ENCODE measurements around the gene KIAA1328.

Gene KIAA1328

DNA sequence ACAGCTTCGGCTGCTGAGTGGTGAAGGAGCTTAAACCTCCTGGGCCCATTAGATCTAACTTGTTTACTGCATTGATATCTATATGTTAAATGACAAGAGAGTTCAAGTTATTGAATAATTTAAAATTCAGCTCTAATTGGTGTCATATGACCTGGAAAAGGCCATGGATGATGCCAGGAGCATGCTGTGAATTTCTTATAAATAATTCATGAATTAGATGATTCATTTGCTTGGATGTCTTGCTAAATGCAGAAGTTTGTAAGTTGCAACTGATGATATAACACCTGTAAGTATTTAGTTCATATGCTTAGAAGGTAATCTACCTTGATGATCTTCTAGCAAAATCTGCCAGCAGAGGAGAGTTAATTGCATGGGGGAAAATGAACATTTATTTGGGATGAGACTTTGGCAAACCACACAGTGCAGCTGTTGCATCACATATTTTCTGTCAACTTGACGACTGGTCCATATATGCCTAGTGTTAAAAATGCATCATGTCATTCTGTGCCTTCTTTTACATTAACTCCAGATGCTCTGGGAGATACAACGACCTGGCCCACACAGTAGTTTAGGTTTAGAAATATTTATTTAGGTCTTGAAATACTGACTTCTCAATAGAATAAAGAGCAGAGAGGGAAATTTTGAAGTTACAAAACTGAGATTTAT is 226.3 kb downstream of the KIAA1328 start:
- H3K4me3 ChIP-seq (ENCODE audit: control insufficient read depth, low read depth, low read length), result no peak overlapping the region
- TF ChIP-seq, protein P1, sequence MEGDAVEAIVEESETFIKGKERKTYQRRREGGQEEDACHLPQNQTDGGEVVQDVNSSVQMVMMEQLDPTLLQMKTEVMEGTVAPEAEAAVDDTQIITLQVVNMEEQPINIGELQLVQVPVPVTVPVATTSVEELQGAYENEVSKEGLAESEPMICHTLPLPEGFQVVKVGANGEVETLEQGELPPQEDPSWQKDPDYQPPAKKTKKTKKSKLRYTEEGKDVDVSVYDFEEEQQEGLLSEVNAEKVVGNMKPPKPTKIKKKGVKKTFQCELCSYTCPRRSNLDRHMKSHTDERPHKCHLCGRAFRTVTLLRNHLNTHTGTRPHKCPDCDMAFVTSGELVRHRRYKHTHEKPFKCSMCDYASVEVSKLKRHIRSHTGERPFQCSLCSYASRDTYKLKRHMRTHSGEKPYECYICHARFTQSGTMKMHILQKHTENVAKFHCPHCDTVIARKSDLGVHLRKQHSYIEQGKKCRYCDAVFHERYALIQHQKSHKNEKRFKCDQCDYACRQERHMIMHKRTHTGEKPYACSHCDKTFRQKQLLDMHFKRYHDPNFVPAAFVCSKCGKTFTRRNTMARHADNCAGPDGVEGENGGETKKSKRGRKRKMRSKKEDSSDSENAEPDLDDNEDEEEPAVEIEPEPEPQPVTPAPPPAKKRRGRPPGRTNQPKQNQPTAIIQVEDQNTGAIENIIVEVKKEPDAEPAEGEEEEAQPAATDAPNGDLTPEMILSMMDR (conservative IDR thresholded peaks at IDR 0.05; ENCODE audit: control insufficient read depth, insufficient read depth, low read depth, low read length), result no peak
- DNase-seq (ENCODE audit: low read depth), result no peak

- TF ChIP-seq, protein P1 (conservative IDR thresholded peaks at IDR 0.05; ENCODE audit: control insufficient read depth, insufficient read depth, low read depth, low read length), result no peak
- no peak overlapping the region for H3K4me3 ChIP-seq (ENCODE audit: control insufficient read depth, low read depth, low read length)
- DNase-seq (ENCODE audit: low read depth), result no peak
Observed at GRCh38 chr18:37064187-37064586, 235.3 kb downstream of the KIAA1328 start.

DNA sequence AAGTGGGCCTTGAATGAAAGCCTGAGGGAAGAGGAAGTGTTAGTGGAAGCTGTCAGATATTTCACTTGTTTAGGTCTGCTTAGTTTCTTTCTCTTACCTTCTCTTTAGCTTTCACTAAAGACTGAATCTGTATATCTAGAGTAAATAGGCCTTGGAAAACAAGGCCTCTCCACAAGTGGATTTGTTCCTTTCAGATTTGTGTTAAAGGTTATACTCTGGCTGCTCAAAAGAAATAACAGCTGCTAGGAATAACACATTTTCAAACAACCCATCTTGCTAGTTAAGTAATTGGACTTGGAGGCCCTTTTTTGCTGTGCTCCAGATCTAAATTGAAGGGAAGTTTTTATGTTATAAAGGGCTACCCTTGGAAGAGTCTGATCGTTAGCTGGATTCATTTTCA is 236.3 kb downstream of the KIAA1328 start:
- TF ChIP-seq, protein P1 (conservative IDR thresholded peaks at IDR 0.05; ENCODE audit: control insufficient read depth, insufficient read depth, low read depth, low read length), result no peak
- DNase-seq (ENCODE audit: low read depth), result no peak
- H3K4me3 ChIP-seq (ENCODE audit: control insufficient read depth, low read depth, low read length), result no peak overlapping the region

- DNase-seq (ENCODE audit: low read depth), result no peak
Observed at GRCh38 chr18:37084912-37085311, 256.0 kb downstream of the KIAA1328 start.

DNA sequence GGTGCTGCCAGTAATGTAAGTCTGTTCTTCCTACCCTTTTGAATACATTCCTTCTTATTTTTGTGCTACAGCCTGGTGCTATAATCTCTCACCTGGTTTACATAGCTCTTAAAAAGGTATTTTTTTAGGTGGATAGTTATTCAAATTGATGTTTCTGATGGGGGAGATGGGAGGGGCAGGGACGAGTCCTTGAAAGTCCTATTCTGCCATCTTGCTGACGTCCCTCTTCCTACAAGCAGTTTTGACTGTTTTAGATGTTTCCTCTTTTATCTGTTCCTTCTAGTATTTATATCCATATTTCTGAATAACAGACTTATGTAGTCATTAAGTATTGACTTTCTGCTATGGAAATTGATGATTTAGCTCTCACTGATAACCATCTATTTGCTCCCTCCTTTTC is 256.4 kb downstream of the KIAA1328 start:
- DNase-seq (ENCODE audit: low read depth), result no peak
- no peak overlapping the region for H3K4me3 ChIP-seq (ENCODE audit: control insufficient read depth, low read depth, low read length)
- TF ChIP-seq, protein P1 (conservative IDR thresholded peaks at IDR 0.05; ENCODE audit: control insufficient read depth, insufficient read depth, low read depth, low read length), result no peak

More at GRCh38 chr18:37084912-37085311, 256.0 kb downstream of the KIAA1328 start:
- TF ChIP-seq, protein P1 (conservative IDR thresholded peaks at IDR 0.05; ENCODE audit: control insufficient read depth, insufficient read depth, low read depth, low read length), result no peak
- H3K4me3 ChIP-seq (ENCODE audit: control insufficient read depth, low read depth, low read length), result no peak overlapping the region

DNA sequence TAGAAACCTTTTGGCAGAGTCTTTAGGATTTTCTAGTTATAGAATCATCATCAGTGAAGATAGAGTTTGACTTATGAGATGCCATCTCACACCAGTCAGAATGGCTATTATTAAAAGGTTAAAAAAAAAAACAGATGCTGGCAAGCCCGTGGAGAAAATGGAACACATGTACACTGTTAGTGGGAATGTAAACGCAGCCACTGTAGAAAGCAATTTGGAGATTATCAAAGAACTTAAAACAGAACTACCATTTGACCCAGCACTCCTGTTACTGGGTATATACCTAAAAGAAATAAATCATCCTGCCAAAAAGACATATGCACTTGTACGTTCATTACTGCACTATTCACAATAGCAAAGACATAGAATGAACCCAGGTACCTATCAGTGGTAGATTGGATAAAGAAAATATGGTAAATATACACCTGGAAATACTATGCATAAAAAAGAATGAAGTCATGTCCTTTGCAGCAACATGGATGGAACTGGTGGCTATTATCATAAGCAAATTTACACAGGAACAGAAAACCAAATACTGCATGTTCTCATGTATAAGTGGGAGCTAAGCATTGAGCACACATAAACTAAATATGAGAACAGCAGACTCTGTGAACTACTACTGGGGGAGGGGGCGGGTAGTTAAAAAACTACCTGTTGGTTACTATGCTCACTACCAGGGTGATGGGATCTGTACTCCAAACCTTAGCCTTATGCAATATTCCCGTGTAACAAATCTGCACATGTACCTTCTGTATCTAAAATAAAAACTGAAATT is 279.0 kb downstream of the KIAA1328 start:
- H3K4me3 ChIP-seq (ENCODE audit: control insufficient read depth, low read depth, low read length), result no peak overlapping the region
- DNase-seq (ENCODE audit: low read depth), result no peak
- TF ChIP-seq, protein P1 (conservative IDR thresholded peaks at IDR 0.05; ENCODE audit: control insufficient read depth, insufficient read depth, low read depth, low read length), result no peak
